Activated CD4-positive, alpha-beta T cell treated with anti-CD3 and anti-CD28 coated beads, Interleukin-2, amount 50 U/mL, for 4 hours (primary cell): ENCODE data around the gene MYO16.
"Not testable (repeated sequence)": the region's sequence is repeated elsewhere in the genome, so short reads cannot be mapped to it uniquely, and the experiment has no call there.

Source experiments
- DNase-seq, 2 experiments: peaks; one replicate each; pipeline ENCODE4 v3.0.0-alpha.2; 2020

Gene MYO16

DNA sequence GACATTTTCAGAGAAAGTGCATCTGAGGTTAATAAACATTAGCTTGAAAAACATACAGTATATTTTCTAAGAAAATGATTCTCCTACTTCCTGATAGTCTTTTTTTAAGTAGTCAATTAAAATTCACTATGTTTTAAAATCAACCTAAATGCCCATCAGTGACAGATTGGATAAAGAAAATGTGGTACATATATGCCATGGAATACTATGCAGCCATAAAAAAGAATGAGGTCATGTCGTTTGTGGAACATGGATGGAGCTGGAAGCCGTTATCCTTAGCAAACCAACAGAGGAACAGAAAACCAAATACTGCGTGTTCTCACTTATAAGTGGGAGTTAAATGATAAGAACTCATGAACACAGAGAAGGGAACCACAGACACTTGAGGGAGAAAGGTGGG lies 462.8 kb downstream of the MYO16 start:
- not testable (repeated sequence) for DNase-seq

GRCh38 chr13:109093998-109094397 lies 464.6 kb downstream of the MYO16 start:
- no peak for DNase-seq

DNA sequence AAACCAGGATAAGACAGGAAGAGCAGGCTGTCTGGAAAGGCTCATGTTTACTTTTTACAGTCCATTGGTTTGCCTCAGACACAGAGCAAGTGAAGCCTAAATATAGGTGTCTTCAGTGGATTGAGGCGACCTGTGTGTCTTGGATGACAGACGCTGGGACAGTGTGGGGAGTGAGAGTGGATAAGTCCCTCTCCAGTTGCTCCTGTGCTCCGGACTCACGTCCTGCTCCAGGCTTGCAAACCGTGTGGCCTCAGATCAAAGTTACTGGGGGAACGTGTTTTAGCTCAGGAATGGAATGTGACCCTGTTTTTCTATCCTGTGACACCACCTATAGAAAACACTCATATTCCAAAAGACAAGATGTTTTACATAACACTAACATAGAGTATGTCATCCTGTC lies 465.7 kb downstream of the MYO16 start:
- DNase-seq, result no peak

DNA sequence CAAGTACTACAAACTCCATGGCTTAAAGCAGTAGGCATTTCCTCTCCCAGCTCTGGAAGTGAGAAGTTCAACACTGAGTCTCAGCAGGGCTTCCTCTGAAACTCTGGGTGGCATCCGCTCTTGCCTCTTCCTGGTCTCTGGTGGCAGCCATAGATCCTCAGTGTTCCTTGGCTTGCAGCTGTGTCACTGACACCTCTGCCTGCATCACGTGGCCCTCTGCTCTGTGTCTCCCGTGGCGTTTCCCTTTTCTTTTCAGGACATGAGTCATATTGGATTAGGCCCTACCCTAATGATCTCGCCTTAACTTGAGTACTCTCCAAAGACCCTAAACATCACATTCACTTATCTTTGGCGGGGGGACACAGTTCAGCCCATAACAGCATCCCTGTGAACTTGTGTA lies 466.7 kb downstream of the MYO16 start:
- DNase-seq, result no peak

- no peak for DNase-seq
These were observed 471.4 kb downstream of the MYO16 start for GRCh38 chr13:109100705-109101304.

DNA sequence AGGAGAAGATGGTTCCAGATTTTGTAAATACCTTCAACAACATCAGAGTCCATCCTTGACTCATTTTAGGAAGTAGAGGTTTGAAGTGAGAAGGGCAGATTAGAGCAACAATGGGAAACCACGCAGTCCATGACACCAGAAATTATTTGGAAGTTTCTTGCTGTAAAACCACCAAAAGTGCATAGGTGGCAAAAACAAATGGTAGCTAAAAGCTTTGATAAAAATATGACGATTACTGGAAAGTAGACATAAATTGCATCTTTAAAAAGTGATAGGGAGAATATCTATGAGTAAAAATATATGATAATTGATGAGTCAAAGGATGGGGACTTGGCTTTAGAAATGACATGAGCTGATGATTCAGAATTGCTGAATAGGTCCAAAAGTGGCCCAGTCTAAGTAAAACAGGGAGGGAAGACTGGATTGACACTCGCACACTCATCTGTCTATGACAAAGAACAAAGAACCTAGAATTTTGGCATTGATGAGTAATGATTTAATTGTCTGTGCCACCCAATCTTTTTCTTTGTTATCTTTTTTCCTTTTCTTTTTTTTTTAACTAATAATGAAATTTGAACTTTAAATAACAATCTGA lies 472.2 kb downstream of the MYO16 start:
- no peak for DNase-seq

GRCh38 chr13:109105899-109106298 lies 476.5 kb downstream of the MYO16 start:
- DNase-seq, result no peak

- DNase-seq, result no peak
These were observed 480.7 kb downstream of the MYO16 start for GRCh38 chr13:109110159-109110558.

GRCh38 chr13:109111141-109111540 lies 481.7 kb downstream of the MYO16 start:
- DNase-seq, result no peak

- DNase-seq, result no peak
These were observed 484.0 kb downstream of the MYO16 start for GRCh38 chr13:109113427-109113826.

DNA sequence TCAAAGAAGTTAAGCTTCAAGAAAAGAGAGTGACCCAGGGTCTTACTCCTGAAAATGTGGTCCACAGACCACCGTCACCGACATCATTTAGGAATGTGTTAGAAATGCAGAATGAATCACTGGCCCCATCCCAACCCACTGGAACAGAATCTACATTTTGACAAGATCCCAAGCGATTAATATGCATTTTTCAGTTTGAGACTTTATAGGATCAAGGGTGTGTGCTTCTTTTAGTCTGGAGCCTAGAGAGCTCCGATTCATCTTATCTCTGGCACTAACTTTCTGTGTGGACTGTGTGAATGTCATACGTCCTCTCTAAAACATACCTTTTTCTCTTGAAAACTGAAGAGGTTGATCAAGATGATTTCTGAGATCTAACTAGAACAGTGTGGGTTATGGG lies 484.8 kb downstream of the MYO16 start:
- no peak for DNase-seq

GRCh38 chr13:109114991-109115390 lies 485.6 kb downstream of the MYO16 start:
- DNase-seq, result no peak

DNA sequence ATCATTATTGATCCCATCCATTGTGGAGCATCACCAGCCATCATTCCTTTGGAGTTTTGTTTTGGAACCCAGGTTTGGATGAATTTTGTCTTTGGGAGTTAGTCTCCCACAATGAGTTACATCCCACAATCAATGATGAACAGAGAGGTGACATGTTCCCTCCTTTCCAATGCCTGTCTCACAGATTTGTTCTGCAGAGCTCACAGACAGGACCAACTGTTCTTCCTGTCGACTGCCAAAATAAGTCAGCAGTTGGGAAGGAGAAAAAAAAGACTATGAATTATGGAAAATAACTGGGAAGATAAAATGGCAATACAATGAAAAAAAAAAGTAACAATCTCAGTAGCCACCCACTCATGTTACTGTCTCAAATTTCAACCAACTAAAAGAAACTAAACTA lies 489.1 kb downstream of the MYO16 start:
- DNase-seq, result no peak

GRCh38 chr13:109119896-109120295 lies 490.5 kb downstream of the MYO16 start:
- no peak for DNase-seq

GRCh38 chr13:109121826-109122225 lies 492.4 kb downstream of the MYO16 start:
- no peak for DNase-seq

- DNase-seq, result no peak
These were observed 494.6 kb downstream of the MYO16 start for GRCh38 chr13:109123971-109124370.

- DNase-seq, result no peak
These were observed 496.8 kb downstream of the MYO16 start for GRCh38 chr13:109126178-109126577.

DNA sequence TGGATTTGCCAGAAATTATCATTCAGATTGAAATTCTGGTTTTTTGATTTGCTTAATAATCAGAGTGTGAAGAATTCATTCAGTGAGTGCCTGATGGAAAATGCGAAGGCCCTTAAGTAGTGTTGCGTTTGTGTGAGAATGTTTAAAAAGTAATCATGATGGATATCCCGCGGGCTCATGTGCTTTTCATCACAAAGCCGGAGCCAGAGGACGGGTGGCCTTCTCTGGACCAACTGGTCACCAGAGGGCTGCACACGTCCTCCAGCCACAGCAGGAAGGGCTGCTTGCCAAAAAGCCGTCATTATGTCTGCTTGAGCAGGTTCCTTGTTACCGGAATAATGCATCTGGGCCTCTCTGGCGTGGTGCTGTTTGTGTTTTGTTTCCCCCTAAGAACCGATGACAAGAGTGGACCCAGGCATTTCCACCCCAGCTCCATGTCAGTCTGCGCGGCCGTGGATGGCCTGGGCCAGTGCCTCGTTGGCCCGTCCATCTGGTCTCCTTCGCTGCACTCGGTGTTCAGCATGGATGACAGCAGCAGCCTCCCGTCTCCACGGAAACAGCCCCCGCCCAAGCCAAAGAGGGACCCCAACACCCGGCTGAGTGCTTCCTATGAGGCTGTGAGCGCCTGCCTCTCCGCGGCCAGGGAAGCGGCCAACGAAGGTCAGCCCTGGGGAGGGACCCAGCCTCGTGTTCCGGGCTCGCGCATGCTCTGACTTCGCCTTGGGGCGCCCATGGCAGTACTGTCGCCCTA lies 497.7 kb downstream of the MYO16 start:
- no peak for DNase-seq

GRCh38 chr13:109128121-109128520 lies 498.7 kb downstream of the MYO16 start:
- DNase-seq, result no peak

GRCh38 chr13:109130093-109130835 lies 500.9 kb downstream of the MYO16 start:
- no peak for DNase-seq

- no peak for DNase-seq
These were observed 502.4 kb downstream of the MYO16 start for GRCh38 chr13:109131698-109132257.

GRCh38 chr13:109135018-109135417 lies 505.6 kb downstream of the MYO16 start:
- DNase-seq, result no peak

GRCh38 chr13:109136873-109137272 lies 507.5 kb downstream of the MYO16 start:
- no peak for DNase-seq
